GM18499 (cell line): ENCODE data around the gene CCNYL1.
"Not testable (repeated sequence)": the region's sequence is repeated elsewhere in the genome, so short reads cannot be mapped to it uniquely, and the experiment has no call there.

Source experiments
- ATAC-seq: cut with Tn5 transposase; IDR thresholded peaks from one replicate; pipeline ENCODE4 v1.9.1; 2021; ENCODE audit warnings: moderate number of reproducible peaks; ENCODE audit not compliant: insufficient read depth, unreplicated experiment

CCNYL1 gene

DNA sequence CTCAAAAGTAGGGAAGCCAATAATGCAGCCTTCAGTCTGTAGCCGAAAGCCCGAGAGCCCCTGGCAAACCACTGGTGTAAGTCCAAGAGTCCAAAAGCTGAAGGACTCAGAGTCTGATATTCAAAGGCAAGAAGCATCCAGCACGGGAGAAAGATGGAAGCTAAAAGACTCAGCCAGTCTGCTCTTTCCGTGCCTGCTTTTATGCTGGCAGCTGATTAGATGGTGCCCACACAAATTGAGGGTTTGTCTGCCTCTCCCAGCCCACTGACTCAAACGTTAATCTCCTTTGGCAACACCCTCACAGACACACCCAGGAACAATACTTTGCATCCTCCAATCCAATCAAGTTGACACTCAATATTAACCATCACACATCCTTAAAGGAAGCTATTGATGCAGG is 14.5 kb upstream of the CCNYL1 start:
- not testable (repeated sequence) for ATAC-seq

DNA sequence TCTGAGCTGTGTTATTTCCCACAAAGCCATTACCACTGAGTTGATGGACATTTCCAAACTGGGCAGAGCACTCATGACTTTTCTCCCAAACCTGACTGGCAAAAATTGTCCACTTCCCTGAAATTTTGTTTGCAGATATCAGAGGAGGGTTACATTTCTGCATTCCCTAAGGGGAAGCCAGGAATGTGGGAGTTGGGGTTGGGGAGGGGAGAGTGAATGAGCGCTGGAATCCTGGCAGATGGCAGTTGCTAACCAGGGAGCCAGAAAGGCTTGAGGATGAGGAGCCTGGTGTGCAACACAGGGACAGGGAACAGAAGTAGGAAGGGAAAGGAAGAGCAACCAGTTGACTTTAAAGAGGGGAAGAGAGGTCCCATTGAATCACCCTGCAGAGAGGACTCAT is 14.0 kb upstream of the CCNYL1 start:
- ATAC-seq = no peak

- ATAC-seq = no peak
Measured at GRCh38 chr2:207698301-207698700, 13.1 kb upstream of the CCNYL1 start.

DNA sequence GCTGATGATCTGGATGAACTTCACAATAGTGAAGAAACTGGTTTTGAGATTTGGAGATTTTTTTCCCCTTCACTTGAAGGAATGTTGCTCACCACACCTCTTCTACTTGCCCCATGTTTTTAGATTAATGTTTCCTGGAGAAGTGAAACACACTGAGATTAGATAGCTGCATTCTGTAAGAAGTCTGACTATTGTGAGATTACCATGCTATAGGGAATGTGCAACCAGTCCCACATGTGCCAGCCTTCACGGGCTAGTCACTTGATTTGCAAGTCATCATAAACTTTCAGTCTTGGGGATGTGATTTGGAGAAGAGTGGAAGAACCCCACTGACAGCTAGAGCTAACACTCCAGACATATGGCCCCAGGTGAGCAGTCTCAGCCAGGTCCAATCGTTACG is 7.4 kb upstream of the CCNYL1 start:
- ATAC-seq = no peak

DNA sequence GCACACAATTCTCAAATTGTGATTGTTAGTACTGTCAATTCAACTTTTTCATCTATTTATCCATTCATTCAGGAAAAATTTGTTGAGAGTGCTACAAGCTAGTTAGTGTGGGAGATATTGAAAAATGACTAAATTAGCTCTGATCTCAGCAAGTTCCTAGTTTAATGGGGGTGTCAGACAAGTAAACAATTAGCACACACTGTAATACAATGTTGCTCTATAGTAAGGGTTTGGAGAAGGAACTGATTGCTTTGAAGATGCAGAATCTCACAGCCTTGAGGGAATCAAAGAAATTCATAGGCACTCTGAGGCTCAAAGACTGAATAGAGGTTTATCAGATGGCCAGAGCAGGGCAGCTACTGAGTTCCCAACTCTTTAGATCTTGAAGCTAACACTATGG is 6.8 kb upstream of the CCNYL1 start:
- ATAC-seq = no peak

DNA sequence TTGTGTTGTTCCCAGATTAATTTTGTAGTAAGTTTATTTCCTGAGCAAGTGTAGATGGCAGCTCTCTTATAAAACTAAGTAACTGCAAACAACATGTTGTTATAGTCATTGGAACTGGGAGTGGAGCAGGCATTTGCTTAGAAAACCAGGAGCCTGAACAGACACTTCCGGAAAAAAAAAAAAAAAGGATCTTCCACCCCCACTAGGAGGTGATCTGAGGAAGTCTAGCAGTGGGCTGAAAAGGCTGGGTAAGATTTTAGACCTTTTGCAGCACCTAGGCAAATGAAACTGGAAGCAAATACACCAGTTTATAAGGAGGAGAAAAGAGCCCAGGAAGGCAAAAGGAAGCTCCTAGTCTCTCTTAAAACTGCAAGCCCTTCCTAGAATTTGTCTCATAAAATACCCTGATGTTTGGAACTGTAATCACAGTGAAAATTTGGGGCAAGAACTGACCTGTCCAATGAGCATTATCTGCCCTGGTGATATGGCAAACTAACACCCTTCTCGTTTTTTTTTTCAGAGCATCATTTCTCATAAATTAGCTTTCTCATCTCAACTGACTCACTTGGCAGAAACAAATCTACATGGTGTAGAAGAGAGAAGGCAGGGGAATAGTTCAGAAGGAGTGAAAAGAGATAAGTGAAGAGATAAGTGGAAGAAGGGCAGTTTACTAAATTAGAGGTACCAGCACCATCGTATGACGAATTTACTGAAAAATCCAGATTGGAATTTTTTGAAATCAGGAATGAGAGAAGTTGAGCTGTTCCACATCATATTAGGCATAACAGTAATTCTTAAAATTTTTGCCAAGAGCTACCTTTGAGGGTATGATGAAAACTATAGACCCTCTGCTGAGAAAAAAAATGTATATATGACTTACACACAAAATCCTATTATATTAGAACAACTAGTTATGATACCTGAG is 4.2 kb upstream of the CCNYL1 start:
- ATAC-seq = no peak

DNA sequence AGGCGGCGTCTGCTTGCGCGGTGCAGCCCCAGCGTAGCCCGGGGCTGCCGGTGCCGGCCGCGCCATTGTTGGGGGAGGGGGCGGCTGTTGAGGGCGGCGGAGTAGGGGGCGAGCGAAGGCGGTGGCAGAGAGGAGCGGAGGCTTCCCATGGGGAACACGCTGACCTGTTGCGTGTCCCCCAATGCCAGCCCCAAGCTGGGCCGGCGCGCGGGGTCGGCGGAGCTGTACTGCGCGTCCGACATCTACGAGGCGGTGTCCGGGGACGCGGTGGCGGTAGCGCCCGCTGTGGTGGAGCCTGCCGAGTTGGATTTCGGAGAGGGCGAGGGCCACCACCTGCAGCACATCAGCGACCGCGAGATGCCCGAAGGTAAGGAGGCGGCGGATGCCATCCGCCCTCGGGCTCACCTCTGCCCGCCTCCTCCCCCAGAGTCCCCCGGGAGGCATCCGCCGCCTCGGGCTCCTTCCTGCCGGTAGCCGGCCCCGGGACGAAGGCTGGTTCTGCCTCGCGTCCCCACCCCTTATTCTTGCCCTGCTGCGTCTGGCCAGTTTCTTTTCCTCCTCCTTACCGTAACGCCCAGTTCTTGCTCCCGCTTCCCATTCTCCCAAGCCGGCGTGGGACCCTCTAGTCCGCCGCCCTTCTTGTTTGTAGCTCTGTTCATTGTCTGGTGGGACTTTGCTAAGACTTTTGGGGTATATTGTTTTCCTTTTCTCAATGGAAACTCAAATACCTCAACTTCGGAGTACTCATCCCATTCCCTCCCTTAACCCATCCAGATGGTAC is 500 bp downstream of the CCNYL1 start:
- ATAC-seq = peak; percentile 3

- ATAC-seq = no peak
Measured at GRCh38 chr2:207716056-207716455, 4.6 kb downstream of the CCNYL1 start.

DNA sequence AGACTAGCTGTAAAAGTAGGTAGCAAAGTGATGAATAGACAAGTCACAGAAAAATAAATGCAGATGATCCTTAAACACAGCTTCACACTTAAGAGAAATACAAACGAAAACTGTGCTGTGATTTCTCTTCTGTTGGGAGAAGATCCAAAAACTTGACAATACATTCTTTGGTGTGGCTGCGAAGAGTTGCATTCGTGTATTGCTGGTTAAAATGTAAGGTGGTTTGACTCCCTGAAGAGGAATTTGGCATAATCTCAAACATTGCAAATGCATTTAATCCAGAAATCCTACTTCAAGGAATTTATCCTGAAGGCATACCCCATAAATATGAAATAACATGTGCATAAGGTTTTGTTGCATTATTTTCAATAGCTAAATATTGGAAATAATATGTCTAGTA is 7.1 kb downstream of the CCNYL1 start:
- ATAC-seq = no peak

DNA sequence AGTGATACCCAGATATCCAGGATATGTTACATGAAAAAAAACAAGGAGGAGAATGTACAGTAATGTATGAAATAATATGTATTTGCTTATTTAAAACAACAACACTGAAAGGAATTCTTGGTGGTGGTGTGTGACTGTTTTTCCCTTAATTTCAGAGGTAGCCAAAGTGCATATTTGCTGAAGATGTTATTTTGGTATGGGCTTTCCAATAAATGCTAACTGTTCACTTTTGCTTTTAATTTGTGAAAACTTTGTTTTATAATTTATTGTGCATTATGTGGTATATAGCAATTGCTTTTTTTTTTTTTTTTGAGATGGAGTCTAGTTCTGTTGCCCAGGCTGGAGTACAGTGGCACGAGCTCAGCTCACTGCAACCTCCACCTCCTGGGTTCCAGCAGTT is 7.6 kb downstream of the CCNYL1 start:
- no peak for ATAC-seq

DNA sequence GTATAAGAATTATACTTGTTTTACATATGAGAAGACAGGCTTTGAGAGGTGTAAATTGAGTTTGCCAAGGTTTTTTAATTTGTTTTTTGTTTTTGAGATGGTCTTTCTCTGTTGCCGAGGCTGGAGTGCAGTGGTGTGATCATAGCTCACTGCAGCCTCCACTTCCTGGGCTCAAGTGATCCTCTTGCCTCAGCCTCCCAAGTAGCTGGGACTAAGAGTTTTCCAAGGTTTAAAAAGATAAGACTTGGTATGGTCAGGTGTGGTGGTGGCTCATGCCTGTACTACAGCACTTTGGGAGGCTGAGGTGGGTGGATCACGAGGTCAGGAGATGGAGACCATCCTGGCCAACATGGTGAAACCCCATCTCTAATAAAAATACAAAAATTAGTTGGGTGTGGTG is 8.2 kb downstream of the CCNYL1 start:
- ATAC-seq = not testable (repeated sequence)

DNA sequence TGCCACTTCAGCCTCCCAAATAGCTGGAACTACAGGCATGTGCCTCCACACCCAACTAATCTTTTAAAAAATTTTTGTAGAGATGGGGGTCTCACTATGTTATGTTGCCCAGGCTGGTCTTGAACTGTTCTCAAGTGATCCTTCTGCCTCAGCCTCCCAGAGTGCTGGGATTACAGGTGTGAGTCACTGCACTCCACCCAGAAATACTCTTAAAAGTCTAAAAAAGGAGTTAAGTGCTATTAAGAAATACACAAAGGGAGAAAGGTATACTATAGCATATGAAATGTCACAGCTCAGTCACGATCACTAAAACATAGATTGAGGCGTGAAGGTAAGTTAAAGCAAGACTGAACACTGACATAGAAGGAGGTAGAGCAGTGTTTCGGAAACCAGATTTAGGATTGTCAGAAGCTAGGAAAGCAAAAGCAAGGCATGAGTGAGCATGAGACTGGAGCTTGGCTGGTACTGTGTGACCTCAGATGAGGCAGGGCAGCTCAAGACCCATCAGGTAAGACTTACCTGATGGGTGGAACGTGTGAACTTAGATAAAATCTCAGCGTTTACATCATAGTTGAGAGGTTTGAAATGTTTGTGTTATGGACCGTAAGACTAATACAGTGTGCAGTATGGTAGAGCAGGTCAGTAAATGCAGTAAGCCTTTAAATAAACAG is 9.2 kb downstream of the CCNYL1 start:
- ATAC-seq = no peak

- no peak for ATAC-seq
Measured at GRCh38 chr2:207722773-207723424, 11.5 kb downstream of the CCNYL1 start.

DNA sequence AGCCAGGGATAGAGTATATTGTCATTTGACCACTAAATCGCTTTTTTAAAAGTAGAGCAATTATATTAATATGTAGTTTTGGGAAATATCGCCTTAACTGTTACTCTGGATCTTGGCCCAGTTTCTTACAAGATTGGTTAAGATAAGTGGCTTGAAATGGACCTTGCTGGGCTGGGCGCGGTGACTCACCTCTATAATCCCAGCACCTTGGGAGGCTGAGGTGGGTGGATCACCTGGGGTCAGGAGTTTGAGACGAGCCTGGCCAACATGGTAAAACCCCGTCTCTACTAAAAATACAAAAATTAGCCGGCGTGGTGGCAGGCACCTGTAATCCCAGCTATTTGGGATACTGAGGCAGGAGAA is 12.0 kb downstream of the CCNYL1 start:
- not testable (repeated sequence) for ATAC-seq

DNA sequence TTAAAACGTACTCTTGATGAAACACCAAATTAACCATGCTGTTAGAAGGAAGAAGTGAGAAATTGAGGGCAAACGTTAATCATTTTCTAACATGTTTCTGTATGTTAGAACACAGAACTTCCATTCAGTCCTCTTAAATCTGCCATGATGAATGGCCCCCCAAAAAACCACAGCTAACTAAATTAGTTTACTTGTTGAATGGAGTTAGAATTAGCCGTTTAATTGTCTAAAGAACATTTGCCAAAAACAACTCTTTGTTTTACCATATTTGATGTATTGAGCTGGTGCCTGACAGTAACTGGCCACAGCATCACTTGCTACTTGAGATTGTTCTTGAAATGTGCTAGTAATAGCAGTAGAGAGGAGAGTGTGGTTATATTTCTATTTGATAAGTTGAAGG is 12.7 kb downstream of the CCNYL1 start:
- no peak for ATAC-seq

GRCh38 chr2:207725873-207726578 is 14.6 kb downstream of the CCNYL1 start:
- ATAC-seq = no peak

GRCh38 chr2:207727261-207727660 is 15.8 kb downstream of the CCNYL1 start:
- ATAC-seq = no peak

- no peak for ATAC-seq
Measured at GRCh38 chr2:207729465-207729998, 18.1 kb downstream of the CCNYL1 start.

DNA sequence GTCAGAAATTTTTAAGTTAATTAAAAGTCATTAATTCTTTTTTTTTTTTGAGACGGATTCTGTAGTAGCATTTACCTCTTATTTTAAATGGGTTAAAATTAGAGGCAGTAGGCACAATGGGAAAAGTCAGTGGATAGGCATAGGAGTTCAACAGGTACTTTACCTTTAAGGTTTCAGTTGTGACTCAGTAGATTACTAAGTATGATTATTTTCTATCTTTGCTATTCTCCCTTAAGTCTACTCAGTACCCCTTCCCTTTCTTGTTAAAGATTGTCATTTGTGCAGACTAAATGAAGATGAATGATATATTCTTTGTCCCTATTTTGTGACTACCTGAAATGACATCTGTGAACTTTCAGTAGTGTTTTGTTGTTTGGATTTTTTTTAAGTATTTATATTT is 19.7 kb downstream of the CCNYL1 start:
- ATAC-seq = no peak
